GM18498 (cell line): ENCODE measurements around the gene ZNF484.
"Not testable (repeated sequence)": the region's sequence is repeated elsewhere in the genome, so short reads cannot be mapped to it uniquely, and the experiment has no call there.

Source experiments
- ATAC-seq: cut with Tn5 transposase; IDR thresholded peaks from one replicate; pipeline ENCODE4 v1.9.1; 2021; ENCODE audit warnings: mild to moderate bottlenecking, moderate library complexity; ENCODE audit not compliant: unreplicated experiment

Gene ZNF484

GRCh38 chr9:92864152-92864551 lies 13.7 kb downstream of the ZNF484 start:
- no peak for ATAC-seq

- no peak for ATAC-seq
Observed at GRCh38 chr9:92860867-92861266, 17.0 kb downstream of the ZNF484 start.

- ATAC-seq, result no peak
Observed at GRCh38 chr9:92857236-92857635, 20.6 kb downstream of the ZNF484 start.

- no peak for ATAC-seq
Observed at GRCh38 chr9:92853716-92854115, 24.1 kb downstream of the ZNF484 start.

GRCh38 chr9:92850898-92851297 lies 26.9 kb downstream of the ZNF484 start:
- ATAC-seq, result no peak

- not testable (repeated sequence) for ATAC-seq
Observed at GRCh38 chr9:92848740-92849139, 29.1 kb downstream of the ZNF484 start.

- ATAC-seq, result no peak
Observed at GRCh38 chr9:92846662-92847145, 31.1 kb downstream of the ZNF484 start.

- not testable (repeated sequence) for ATAC-seq
Observed at GRCh38 chr9:92838411-92838810, 39.4 kb downstream of the ZNF484 start.

GRCh38 chr9:92837191-92837590 lies 40.6 kb downstream of the ZNF484 start:
- no peak for ATAC-seq

GRCh38 chr9:92829420-92829819 lies 48.4 kb downstream of the ZNF484 start:
- no peak for ATAC-seq

GRCh38 chr9:92825065-92825464 lies 52.8 kb downstream of the ZNF484 start:
- ATAC-seq, result not testable (repeated sequence)

GRCh38 chr9:92820964-92821363 lies 56.9 kb downstream of the ZNF484 start:
- no peak for ATAC-seq

- not testable (repeated sequence) for ATAC-seq
Observed at GRCh38 chr9:92819898-92820297, 57.9 kb downstream of the ZNF484 start.

GRCh38 chr9:92809629-92810326 lies 68.1 kb downstream of the ZNF484 start:
- ATAC-seq, result not testable (repeated sequence)

GRCh38 chr9:92808726-92809451 lies 68.9 kb downstream of the ZNF484 start:
- ATAC-seq, result peak; percentile 62

GRCh38 chr9:92807757-92808725 lies 69.8 kb downstream of the ZNF484 start:
- ATAC-seq, result peak; percentile 27

GRCh38 chr9:92807031-92807756 lies 70.6 kb downstream of the ZNF484 start:
- ATAC-seq, result no peak

- no peak for ATAC-seq
Observed at GRCh38 chr9:92804727-92805126, 73.1 kb downstream of the ZNF484 start.

- no peak for ATAC-seq
Observed at GRCh38 chr9:92798358-92798757, 79.5 kb downstream of the ZNF484 start.

GRCh38 chr9:92796337-92796804 lies 81.5 kb downstream of the ZNF484 start:
- not testable (repeated sequence) for ATAC-seq
